SK-N-SH treated with all-trans-retinoic acid at 6 μM for 48 hours (cell line): ENCODE measurements around the gene CALR3.

Experiments used
- ATAC-seq: fragments of 200-7000 bp; cut with Tn5 transposase; 3 replicates; pipeline ENCODE4 v1.9.1; 2020; ENCODE audit warnings: mild to moderate bottlenecking, moderate library complexity
- BACH2 ChIP-seq: fragments of 250-450 bp; sonication (Bioruptor Pico); IDR thresholded peaks from 2 replicates; pipeline ENCODE4 v1.9.0; 2021; ENCODE audit warnings: mild to moderate bottlenecking, borderline replicate concordance
- CSDC2 ChIP-seq: fragments of 250-450 bp; sonication (Bioruptor Pico); IDR thresholded peaks from 2 replicates; pipeline ENCODE4 v1.5.0; 2020; ENCODE audit warnings: mild to moderate bottlenecking, moderate library complexity
- ISL1 ChIP-seq: fragments of 250-450 bp; sonication (Bioruptor Pico); IDR thresholded peaks from 2 replicates; pipeline ENCODE4 v2.1.2; 2022; ENCODE audit warnings: mild to moderate bottlenecking, moderate library complexity
- OSR1 ChIP-seq: fragments of 250-450 bp; sonication (Bioruptor Pico); IDR thresholded peaks from 2 replicates; pipeline ENCODE4 v1.8.0; 2022; ENCODE audit warnings: moderate library complexity, mild to moderate bottlenecking, inconsistent platforms
- PPARA ChIP-seq: fragments of 250-450 bp; sonication (Bioruptor Pico); IDR thresholded peaks from 2 replicates; pipeline ENCODE4 v1.5.0; 2020; ENCODE audit warnings: mild to moderate bottlenecking, borderline replicate concordance
- RARB ChIP-seq: fragments of 250-450 bp; sonication (Bioruptor Pico); IDR thresholded peaks from 2 replicates; pipeline ENCODE4 v1.8.0; 2021; ENCODE audit warnings: mild to moderate bottlenecking, moderate library complexity
- TOX ChIP-seq: fragments of 250-450 bp; sonication (Bioruptor Pico); IDR thresholded peaks from 2 replicates; pipeline ENCODE4 v1.8.0; 2021; ENCODE audit warnings: mild to moderate bottlenecking, moderate library complexity, borderline replicate concordance
- ZNF565 ChIP-seq: fragments of 450-650 bp; formaldehyde crosslinking; conservative IDR thresholded peaks from 2 replicates; pipeline ENCODE4 v1.5.0; 2020; ENCODE audit warnings: low read depth, mild to moderate bottlenecking, moderate library complexity
- ZNF70 ChIP-seq: fragments of 450-650 bp; formaldehyde crosslinking; IDR thresholded peaks from 2 replicates; pipeline ENCODE4 v1.5.0; 2020; ENCODE audit warnings: mild to moderate bottlenecking, moderate library complexity
- ZNF8 ChIP-seq: fragments of 450-650 bp; formaldehyde crosslinking; IDR thresholded peaks from 2 replicates; pipeline ENCODE4 v1.5.0; 2020; ENCODE audit warnings: mild to moderate bottlenecking, moderate library complexity
- TF ChIP-seq, protein P1 (sequence below): fragments of 250-450 bp; sonication (Bioruptor Pico); IDR thresholded peaks from 2 replicates; pipeline ENCODE4 v1.5.0; 2020; ENCODE audit warnings: mild to moderate bottlenecking, moderate library complexity
- TF ChIP-seq, protein P2 (sequence below): fragments of 250-450 bp; sonication (Bioruptor Pico); IDR thresholded peaks from 2 replicates; pipeline ENCODE4 v1.8.0; 2020; ENCODE audit warnings: mild to moderate bottlenecking, moderate library complexity, borderline replicate concordance
- TF ChIP-seq, protein P3 (sequence below): fragments of 250-450 bp; sonication (Bioruptor Pico); IDR thresholded peaks from 2 replicates; pipeline ENCODE4 v1.8.0; 2021; ENCODE audit warnings: low read depth, mild to moderate bottlenecking, moderate library complexity, borderline replicate concordance
- TF ChIP-seq, protein P4 (sequence below): fragments of 250-450 bp; sonication (Bioruptor Pico); IDR thresholded peaks from 2 replicates; pipeline ENCODE4 v1.5.1; 2021; ENCODE audit warnings: mild to moderate bottlenecking, moderate library complexity

CALR3 gene

DNA sequence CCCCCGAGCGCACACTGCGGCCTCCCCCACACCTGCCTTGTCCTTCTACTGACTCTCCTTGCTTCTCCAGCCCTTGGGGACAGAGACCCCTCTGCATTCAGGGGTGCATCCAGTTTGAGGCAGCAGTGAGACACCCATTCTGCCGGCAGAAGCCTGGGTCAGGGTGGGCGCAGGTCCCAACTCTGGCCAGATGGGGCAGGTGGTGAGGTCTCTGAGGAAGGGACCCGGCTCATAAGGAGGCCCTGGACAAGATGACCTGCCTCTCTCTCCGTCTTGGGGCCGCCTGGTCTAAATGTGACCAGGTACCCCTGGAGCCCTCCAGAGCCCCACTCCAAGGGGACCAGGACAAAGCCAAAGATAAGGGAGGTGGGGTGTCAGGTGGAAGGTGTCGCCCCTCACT lies 40.2 kb upstream of the CALR3 start:
- ATAC-seq = no peak; the same call in 2 of the 3 replicates
- TF ChIP-seq RARB = no peak

DNA sequence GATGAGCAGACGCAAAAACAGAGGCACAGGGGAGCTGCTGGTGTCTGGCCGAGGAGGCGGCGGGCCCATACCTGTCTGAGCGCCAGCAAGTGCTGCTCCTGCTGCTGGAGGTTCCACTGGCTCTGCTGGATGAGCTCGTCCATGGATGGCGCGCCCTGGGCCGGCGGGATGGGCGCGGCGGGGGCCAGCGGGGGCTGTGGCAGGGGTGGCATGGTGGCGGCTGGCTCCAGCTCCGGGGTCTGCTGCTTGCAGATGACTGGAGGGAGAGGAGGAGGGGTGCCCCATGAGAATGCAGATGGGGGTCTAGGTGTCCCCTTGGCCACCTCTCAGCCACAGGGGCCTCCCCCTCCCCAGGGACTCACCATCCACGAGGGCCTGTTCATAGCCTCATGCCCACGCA lies 39.4 kb upstream of the CALR3 start:
- no peak for ATAC-seq

DNA sequence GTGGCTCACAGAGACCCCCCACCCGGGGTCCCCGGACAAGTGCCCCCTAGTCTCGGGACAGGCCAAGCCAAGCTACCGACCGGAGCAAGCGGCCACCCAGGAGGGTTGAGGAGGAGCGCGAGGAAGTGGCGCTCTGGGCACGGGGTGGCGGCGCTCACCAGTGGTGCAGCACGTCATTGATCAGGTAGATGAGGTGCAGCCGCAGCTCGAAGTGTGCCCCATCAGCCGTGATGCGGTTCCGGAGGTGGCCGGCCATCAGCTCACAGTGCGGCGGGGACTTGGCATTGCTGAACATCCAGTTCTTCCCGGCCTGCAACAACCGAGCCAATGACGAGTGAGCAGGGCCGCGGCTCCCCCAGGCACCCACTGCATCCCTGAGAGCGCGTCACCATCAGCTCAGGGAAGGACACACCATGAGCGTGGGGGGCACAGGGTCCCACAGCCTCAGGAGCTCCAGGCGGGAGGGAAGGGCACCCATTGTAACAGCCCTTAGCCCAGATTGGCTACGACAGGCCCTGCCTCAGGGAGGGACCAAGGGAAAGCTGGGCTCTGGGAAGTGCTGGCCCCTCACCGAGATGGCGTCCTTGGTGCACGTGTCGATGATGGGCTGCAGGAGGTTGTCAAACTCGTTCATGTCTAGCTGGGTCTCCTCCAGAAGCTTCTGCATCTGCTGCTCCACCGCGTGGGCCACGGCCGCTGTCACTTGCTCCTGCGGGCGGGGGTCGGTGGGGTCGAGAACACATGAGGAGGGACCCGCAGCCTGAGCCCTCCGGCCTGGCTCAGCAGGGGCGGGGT lies 36.7 kb upstream of the CALR3 start:
- no peak for ATAC-seq
- TF ChIP-seq ZNF8 (no peak), BACH2 (CRISPR knock-in tag) (no peak), PPARA (CRISPR knock-in tag) (no peak), ISL1 (CRISPR knock-in tag) (no peak), OSR1 (no peak), ZNF70 (CRISPR knock-in tag) (no peak)

More for the DNA sequence above, 39.4 kb upstream of the CALR3 start:
- TF ChIP-seq PPARA (CRISPR knock-in tag) (no peak), TOX (no peak), CSDC2 (CRISPR knock-in tag) (no peak), ISL1 (CRISPR knock-in tag) (no peak), ZNF565 (CRISPR knock-in tag) (no peak), ZNF8 (no peak)
- TF ChIP-seq, protein P1, sequence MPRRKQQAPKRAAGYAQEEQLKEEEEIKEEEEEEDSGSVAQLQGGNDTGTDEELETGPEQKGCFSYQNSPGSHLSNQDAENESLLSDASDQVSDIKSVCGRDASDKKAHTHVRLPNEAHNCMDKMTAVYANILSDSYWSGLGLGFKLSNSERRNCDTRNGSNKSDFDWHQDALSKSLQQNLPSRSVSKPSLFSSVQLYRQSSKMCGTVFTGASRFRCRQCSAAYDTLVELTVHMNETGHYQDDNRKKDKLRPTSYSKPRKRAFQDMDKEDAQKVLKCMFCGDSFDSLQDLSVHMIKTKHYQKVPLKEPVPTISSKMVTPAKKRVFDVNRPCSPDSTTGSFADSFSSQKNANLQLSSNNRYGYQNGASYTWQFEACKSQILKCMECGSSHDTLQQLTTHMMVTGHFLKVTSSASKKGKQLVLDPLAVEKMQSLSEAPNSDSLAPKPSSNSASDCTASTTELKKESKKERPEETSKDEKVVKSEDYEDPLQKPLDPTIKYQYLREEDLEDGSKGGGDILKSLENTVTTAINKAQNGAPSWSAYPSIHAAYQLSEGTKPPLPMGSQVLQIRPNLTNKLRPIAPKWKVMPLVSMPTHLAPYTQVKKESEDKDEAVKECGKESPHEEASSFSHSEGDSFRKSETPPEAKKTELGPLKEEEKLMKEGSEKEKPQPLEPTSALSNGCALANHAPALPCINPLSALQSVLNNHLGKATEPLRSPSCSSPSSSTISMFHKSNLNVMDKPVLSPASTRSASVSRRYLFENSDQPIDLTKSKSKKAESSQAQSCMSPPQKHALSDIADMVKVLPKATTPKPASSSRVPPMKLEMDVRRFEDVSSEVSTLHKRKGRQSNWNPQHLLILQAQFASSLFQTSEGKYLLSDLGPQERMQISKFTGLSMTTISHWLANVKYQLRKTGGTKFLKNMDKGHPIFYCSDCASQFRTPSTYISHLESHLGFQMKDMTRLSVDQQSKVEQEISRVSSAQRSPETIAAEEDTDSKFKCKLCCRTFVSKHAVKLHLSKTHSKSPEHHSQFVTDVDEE (CRISPR knock-in tag) = no peak
- TF ChIP-seq, protein P2, sequence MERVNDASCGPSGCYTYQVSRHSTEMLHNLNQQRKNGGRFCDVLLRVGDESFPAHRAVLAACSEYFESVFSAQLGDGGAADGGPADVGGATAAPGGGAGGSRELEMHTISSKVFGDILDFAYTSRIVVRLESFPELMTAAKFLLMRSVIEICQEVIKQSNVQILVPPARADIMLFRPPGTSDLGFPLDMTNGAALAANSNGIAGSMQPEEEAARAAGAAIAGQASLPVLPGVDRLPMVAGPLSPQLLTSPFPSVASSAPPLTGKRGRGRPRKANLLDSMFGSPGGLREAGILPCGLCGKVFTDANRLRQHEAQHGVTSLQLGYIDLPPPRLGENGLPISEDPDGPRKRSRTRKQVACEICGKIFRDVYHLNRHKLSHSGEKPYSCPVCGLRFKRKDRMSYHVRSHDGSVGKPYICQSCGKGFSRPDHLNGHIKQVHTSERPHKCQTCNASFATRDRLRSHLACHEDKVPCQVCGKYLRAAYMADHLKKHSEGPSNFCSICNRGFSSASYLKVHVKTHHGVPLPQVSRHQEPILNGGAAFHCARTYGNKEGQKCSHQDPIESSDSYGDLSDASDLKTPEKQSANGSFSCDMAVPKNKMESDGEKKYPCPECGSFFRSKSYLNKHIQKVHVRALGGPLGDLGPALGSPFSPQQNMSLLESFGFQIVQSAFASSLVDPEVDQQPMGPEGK (CRISPR knock-in tag) = no peak

DNA sequence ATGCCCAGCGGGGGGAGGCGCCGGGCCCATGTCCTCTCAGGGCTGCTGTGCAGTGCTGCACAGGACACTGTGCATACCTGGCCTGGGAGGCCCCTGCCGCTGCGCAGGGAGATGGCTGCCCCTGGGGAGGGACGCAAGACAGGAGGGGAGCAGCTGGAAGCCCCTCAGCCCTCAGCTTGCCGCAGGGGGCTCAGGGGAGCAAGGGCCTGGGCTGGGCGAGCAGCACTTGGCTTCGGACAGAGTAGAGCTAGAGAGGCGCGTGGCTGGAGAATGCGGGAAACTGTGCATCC lies 35.4 kb upstream of the CALR3 start:
- TF ChIP-seq, protein P3, sequence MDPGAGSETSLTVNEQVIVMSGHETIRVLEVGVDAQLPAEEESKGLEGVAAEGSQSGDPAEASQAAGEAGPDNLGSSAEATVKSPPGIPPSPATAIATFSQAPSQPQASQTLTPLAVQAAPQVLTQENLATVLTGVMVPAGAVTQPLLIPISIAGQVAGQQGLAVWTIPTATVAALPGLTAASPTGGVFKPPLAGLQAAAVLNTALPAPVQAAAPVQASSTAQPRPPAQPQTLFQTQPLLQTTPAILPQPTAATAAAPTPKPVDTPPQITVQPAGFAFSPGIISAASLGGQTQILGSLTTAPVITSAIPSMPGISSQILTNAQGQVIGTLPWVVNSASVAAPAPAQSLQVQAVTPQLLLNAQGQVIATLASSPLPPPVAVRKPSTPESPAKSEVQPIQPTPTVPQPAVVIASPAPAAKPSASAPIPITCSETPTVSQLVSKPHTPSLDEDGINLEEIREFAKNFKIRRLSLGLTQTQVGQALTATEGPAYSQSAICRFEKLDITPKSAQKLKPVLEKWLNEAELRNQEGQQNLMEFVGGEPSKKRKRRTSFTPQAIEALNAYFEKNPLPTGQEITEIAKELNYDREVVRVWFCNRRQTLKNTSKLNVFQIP (CRISPR knock-in tag) = no peak
- TF ChIP-seq, protein P2 (CRISPR knock-in tag) = no peak
- no peak for TF ChIP-seq ZNF70 (CRISPR knock-in tag)
- TF ChIP-seq CSDC2 (CRISPR knock-in tag) = no peak
- TF ChIP-seq PPARA (CRISPR knock-in tag) = no peak
- TF ChIP-seq, protein P4, sequence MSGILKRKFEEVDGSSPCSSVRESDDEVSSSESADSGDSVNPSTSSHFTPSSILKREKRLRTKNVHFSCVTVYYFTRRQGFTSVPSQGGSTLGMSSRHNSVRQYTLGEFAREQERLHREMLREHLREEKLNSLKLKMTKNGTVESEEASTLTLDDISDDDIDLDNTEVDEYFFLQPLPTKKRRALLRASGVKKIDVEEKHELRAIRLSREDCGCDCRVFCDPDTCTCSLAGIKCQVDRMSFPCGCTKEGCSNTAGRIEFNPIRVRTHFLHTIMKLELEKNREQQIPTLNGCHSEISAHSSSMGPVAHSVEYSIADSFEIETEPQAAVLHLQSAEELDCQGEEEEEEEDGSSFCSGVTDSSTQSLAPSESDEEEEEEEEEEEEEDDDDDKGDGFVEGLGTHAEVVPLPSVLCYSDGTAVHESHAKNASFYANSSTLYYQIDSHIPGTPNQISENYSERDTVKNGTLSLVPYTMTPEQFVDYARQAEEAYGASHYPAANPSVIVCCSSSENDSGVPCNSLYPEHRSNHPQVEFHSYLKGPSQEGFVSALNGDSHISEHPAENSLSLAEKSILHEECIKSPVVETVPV (CRISPR knock-in tag) = no peak
- TF ChIP-seq BACH2 (CRISPR knock-in tag) = no peak
- no peak for TF ChIP-seq ZNF8
- no peak for ATAC-seq
